ENCODE results near the gene TLN1.

GRCh38 chr9:35726931-35727330 is 5.1 kb downstream of the TLN1 start:
- peak; percentile 75 for TF ChIP-seq CTCF (conservative IDR thresholded peaks at IDR 0.05; ENCODE audit: low read length)
- no peak for TF ChIP-seq EZH2phosphoT487 (IDR thresholded peaks at IDR 0.05; ENCODE audit: borderline replicate concordance, low read depth, low read length)

Measured in OCI-LY7 (cell line).